ENCODE measurements around the gene KCNA10. TPM values are rescaled to one million over a fixed set of nuclear protein-coding genes. Genes with fewer than 3 reads are reported as not detected.

Gene KCNA10
- total RNA-seq, 1 experiment from 2014 or later = not detected

GRCh38 chr1:110547017-110547416 is 28.0 kb upstream of the KCNA10 start:
- ChIA-PET CTCF (no interaction called here), RAD21 (ENCODE audit: low non-redundant PET in 1 of 2, low total read pairs in 2 of 2, uncharacterized antibody in 2 of 2, unreplicated experiment in 2 of 2) (no interaction called here), POLR2A (no interaction called here)
- TF ChIP-seq CBX3 (IDR thresholded peaks at IDR 0.05; ENCODE audit: low read depth) (no peak), YY1 (IDR thresholded peaks at IDR 0.05; ENCODE audit: extremely low read depth, insufficient replicate concordance, low read depth, low read length) (no peak), TCF7L2 (IDR thresholded peaks at IDR 0.05; ENCODE audit: borderline replicate concordance, extremely low read depth, insufficient read depth, insufficient read length) (no peak)
- no peak overlapping the region for H3K4me2 ChIP-seq (ENCODE audit: low read length)
- H2AFZ ChIP-seq (ENCODE audit: low read depth, low read length, poor library complexity, severe bottlenecking) = no peak overlapping the region
- no peaks in the 10 kb centered on the region for H3K9me2 ChIP-seq (ENCODE audit: insufficient read depth)
- intact Hi-C loops (cut with micrococcal nuclease) = no loop called here
- no peak overlapping the region for H3K27ac ChIP-seq (ENCODE audit: low read depth, low read length)
- no peaks in the 10 kb centered on the region for H3K4me1 ChIP-seq (ENCODE audit: control insufficient read depth in 1 of 2, insufficient read depth in 2 of 2, low read length in 2 of 2)
- no peak overlapping the region for H3K9ac ChIP-seq (ENCODE audit: low read length)
- no peaks in the 10 kb centered on the region for H4K20me1 ChIP-seq (ENCODE audit: insufficient read depth)
- no peaks in the 10 kb centered on the region for H3K79me2 ChIP-seq (ENCODE audit: insufficient read depth, low read length)
- BruUV-seq (replicated peaks) = no TSS peak
- no peaks in the 10 kb centered on the region for H3K36me3 ChIP-seq (ENCODE audit: control insufficient read depth in 1 of 2, insufficient read depth in 2 of 2, low read length in 2 of 2)
- H3K27me3 ChIP-seq (ENCODE audit: insufficient read depth, low read length) = peaks cover 42% of the 10 kb centered on the region; the same call in 1 of the 2 replicates
- H3K9me3 ChIP-seq (ENCODE audit: control insufficient read depth in 1 of 2, insufficient read depth in 1 of 2, low read depth in 1 of 2, low read length in 2 of 2) = no peaks in the 10 kb centered on the region
- H3K4me3 ChIP-seq (replicated peaks in 1 of 2; ENCODE audit: low read depth in 1 of 2, low read length in 2 of 2) = no peak overlapping the region
- no peak for ATAC-seq
- no peak for DNase-seq (ENCODE audit: low read depth, low spot score)

- Histone ChIP-seq H3K9me2 (ENCODE audit: insufficient read depth) (no peaks in the 10 kb centered on the region), H3K36me3 (ENCODE audit: control insufficient read depth in 1 of 2, insufficient read depth in 2 of 2, low read length in 2 of 2) (no peaks in the 10 kb centered on the region), H3K4me1 (ENCODE audit: control insufficient read depth in 1 of 2, insufficient read depth in 2 of 2, low read length in 2 of 2) (no peaks in the 10 kb centered on the region), H3K4me2 (ENCODE audit: low read length) (no peak overlapping the region), H3K9me3 (ENCODE audit: control insufficient read depth in 1 of 2, insufficient read depth in 1 of 2, low read depth in 1 of 2, low read length in 2 of 2) (no peaks in the 10 kb centered on the region), H2AFZ (ENCODE audit: low read depth, low read length, poor library complexity, severe bottlenecking) (no peak overlapping the region), H3K27me3 (ENCODE audit: insufficient read depth, low read length) (peaks cover 50% of the 10 kb centered on the region), H3K9ac (ENCODE audit: low read length) (no peak overlapping the region), H3K79me2 (ENCODE audit: insufficient read depth, low read length) (no peaks in the 10 kb centered on the region), H3K4me3 (replicated peaks in 1 of 2; ENCODE audit: low read depth in 1 of 2, low read length in 2 of 2) (no peak overlapping the region), H3K27ac (ENCODE audit: low read depth, low read length) (no peak overlapping the region), H4K20me1 (ENCODE audit: insufficient read depth) (no peaks in the 10 kb centered on the region)
- RAD21 ChIA-PET (ENCODE audit: low non-redundant PET in 1 of 2, low total read pairs in 2 of 2, uncharacterized antibody in 2 of 2, unreplicated experiment in 2 of 2) = no interaction called here
- CTCF ChIA-PET = no interaction called here
- no TSS peak for BruUV-seq (replicated peaks)
- ATAC-seq = no peak
- intact Hi-C loops (cut with micrococcal nuclease) = no loop called here
- POLR2A ChIA-PET = no interaction called here
- DNase-seq (ENCODE audit: low read depth, low spot score) = no peak
- TF ChIP-seq CTCF (IDR thresholded peaks at IDR 0.05 in 2 of 3, conservative IDR thresholded peaks at IDR 0.05 in 1 of 3; ENCODE audit: borderline replicate concordance in 1 of 3, insufficient read depth in 1 of 3, low read depth in 2 of 3, low read length in 2 of 3) (no peak), ELF1 (IDR thresholded peaks at IDR 0.05; ENCODE audit: borderline replicate concordance, low read depth) (no peak), REST (IDR thresholded peaks at IDR 0.05; ENCODE audit: low read depth) (no peak), CBX3 (IDR thresholded peaks at IDR 0.05; ENCODE audit: low read depth) (no peak), EGR1 (IDR thresholded peaks at IDR 0.05; ENCODE audit: low read depth) (no peak), SP1 (IDR thresholded peaks at IDR 0.05; ENCODE audit: low read depth) (no peak), RAD21 (IDR thresholded peaks at IDR 0.05; ENCODE audit: low read depth) (no peak), POLR2AphosphoS5 (IDR thresholded peaks at IDR 0.05; ENCODE audit: low read depth, low read length) (no peak), SIN3A (IDR thresholded peaks at IDR 0.05; ENCODE audit: low read depth) (no peak), ZBTB33 (IDR thresholded peaks at IDR 0.05; ENCODE audit: extremely low read depth, insufficient replicate concordance, low read length) (no peak), EZH2phosphoT487 (IDR thresholded peaks at IDR 0.05; ENCODE audit: borderline replicate concordance) (no peak)
These were observed 26.5 kb upstream of the KCNA10 start for GRCh38 chr1:110545492-110545891.
